ENCODE measurements around the gene TNFAIP3.

The TNFAIP3 gene

DNA sequence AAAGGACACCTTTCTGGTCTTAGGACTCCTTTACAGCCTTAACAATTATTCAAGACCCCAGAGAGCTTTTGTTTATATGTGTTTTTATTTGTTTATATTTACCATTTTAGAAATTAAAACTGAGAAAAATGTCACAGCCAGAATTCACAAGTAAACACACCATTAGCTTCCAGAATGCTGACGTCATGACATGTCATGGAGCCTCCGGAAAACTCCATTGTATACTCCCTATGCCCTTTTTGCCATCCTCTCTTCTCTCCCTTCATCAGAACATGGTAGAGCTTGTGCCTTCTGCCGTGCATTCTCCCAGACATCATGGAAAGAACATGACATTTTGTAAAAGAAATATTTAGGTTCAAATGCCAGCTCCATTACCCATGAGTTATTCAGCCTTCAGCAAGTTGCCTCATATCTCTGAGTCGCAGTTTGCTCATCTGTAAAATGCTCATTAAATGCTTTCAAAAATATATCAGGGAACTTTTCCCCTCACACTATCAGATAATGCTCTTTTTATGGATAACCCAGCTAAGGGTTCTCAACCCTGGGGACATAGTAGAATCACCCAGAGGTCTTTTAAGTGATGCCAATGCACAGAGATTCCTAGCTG, 27.8 kb downstream of the TNFAIP3 start:
- Histone ChIP-seq H3K9me3 (ENCODE audit: insufficient read depth, low read length) (no peaks in the 10 kb centered on the region), H3K79me2 (ENCODE audit: low read length) (no peaks in the 10 kb centered on the region), H3K36me3 (replicated peaks; ENCODE audit: low read depth, low read length) (no peaks in the 10 kb centered on the region), H3K9ac (ENCODE audit: low read length) (no peak overlapping the region), H4K20me1 (ENCODE audit: insufficient read depth, low read length) (no peaks in the 10 kb centered on the region), H3K4me3 (ENCODE audit: low read length) (no peak overlapping the region), H3K27ac (ENCODE audit: low read length) (no peak overlapping the region), H3K4me1 (ENCODE audit: low read length) (no peaks in the 10 kb centered on the region), H3K27me3 (ENCODE audit: low read depth, low read length) (no peaks in the 10 kb centered on the region), H3K4me2 (ENCODE audit: low read length) (no peak overlapping the region), H2AFZ (ENCODE audit: low read depth, low read length) (no peak overlapping the region)
- TF ChIP-seq EZH2phosphoT487 (IDR thresholded peaks at IDR 0.05; ENCODE audit: low read depth): no peak
- TF ChIP-seq, protein P1, sequence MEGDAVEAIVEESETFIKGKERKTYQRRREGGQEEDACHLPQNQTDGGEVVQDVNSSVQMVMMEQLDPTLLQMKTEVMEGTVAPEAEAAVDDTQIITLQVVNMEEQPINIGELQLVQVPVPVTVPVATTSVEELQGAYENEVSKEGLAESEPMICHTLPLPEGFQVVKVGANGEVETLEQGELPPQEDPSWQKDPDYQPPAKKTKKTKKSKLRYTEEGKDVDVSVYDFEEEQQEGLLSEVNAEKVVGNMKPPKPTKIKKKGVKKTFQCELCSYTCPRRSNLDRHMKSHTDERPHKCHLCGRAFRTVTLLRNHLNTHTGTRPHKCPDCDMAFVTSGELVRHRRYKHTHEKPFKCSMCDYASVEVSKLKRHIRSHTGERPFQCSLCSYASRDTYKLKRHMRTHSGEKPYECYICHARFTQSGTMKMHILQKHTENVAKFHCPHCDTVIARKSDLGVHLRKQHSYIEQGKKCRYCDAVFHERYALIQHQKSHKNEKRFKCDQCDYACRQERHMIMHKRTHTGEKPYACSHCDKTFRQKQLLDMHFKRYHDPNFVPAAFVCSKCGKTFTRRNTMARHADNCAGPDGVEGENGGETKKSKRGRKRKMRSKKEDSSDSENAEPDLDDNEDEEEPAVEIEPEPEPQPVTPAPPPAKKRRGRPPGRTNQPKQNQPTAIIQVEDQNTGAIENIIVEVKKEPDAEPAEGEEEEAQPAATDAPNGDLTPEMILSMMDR (IDR thresholded peaks at IDR 0.05; ENCODE audit: low read depth, low read length): no peak

DNA sequence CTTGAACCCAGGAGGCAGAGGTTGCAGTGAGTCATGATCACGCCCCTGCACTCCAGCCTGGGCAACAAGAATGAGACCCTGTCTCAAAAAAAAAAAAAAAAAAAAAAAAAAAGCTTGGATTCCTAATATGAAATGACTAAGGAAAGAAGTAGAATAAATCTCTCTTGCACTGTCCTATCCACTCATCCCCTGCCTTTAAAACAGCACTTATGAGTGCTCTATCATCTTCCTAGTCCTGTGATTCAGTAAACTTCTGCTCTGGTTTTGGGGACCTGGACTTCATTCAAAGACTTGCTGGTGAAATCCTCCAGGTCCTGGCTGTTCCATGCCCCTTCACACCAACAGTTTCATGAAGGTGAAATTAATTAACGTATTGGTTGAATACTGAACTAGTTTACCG, 29.6 kb downstream of the TNFAIP3 start:
- Histone ChIP-seq H4K20me1 (ENCODE audit: insufficient read depth, low read length) (no peaks in the 10 kb centered on the region), H3K4me1 (ENCODE audit: low read length) (peaks cover 7% of the 10 kb centered on the region), H3K36me3 (replicated peaks; ENCODE audit: low read depth, low read length) (no peaks in the 10 kb centered on the region), H3K9me3 (ENCODE audit: insufficient read depth, low read length) (no peaks in the 10 kb centered on the region), H3K79me2 (ENCODE audit: low read length) (no peaks in the 10 kb centered on the region), H2AFZ (ENCODE audit: low read depth, low read length) (no peak overlapping the region), H3K4me3 (ENCODE audit: low read length) (no peak overlapping the region), H3K9ac (ENCODE audit: low read length) (no peak overlapping the region), H3K4me2 (ENCODE audit: low read length) (no peak overlapping the region), H3K27me3 (ENCODE audit: low read depth, low read length) (no peaks in the 10 kb centered on the region), H3K27ac (ENCODE audit: low read length) (no peak overlapping the region)
- no peak for TF ChIP-seq EZH2phosphoT487 (IDR thresholded peaks at IDR 0.05; ENCODE audit: low read depth)
- TF ChIP-seq, protein P1 (IDR thresholded peaks at IDR 0.05; ENCODE audit: low read depth, low read length): no peak

DNA sequence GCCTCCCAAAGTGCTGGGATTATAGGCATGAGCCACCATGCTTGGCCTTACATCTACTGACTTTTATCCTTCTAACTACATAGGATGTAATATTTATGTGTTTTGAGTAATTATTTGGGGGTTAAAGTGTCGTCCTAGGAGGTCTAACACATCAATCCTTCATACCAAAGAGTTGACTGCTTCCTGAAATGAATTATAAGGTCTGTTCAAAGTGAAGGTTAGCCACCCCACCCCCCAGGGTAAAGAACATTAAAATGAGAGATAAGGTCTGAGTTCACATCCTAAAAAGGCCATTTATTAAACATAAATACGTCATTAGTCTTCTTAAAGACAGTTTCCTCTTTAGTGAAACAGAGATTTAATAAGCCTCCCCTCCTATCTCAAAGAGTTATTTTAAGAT, 33.8 kb downstream of the TNFAIP3 start:
- TF ChIP-seq EZH2phosphoT487 (IDR thresholded peaks at IDR 0.05; ENCODE audit: low read depth): no peak
- Histone ChIP-seq H3K9me3 (ENCODE audit: insufficient read depth, low read length) (no peaks in the 10 kb centered on the region), H3K79me2 (ENCODE audit: low read length) (no peaks in the 10 kb centered on the region), H4K20me1 (ENCODE audit: insufficient read depth, low read length) (no peaks in the 10 kb centered on the region), H3K27me3 (ENCODE audit: low read depth, low read length) (no peaks in the 10 kb centered on the region), H3K4me1 (ENCODE audit: low read length) (peaks cover 36% of the 10 kb centered on the region), H3K4me2 (ENCODE audit: low read length) (no peak overlapping the region), H3K4me3 (ENCODE audit: low read length) (no peak overlapping the region), H2AFZ (ENCODE audit: low read depth, low read length) (no peak overlapping the region), H3K36me3 (replicated peaks; ENCODE audit: low read depth, low read length) (no peaks in the 10 kb centered on the region), H3K27ac (ENCODE audit: low read length) (no peak overlapping the region), H3K9ac (ENCODE audit: low read length) (no peak overlapping the region)

DNA sequence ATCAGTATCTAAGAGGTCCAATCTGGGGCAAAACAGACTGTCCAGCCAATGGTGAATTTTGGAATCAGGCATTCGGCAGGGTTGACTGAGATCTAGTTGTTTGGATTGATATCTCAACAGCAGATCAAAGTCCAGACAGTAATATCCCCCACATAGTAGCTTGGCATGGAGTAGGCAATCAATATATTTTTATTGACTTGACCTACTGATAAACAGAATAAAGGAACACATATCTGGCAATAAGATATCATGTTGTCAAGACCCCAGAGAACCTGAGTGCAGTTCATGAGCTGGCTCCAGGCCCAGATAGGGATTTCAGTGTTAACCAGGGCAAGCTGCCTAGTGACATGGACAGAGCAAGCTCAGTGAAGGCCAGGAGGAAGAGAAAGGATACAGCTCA, 34.4 kb downstream of the TNFAIP3 start:
- no peaks in the 10 kb centered on the region for H3K79me2 ChIP-seq (ENCODE audit: low read length)

More for the DNA sequence above, 34.4 kb downstream of the TNFAIP3 start:
- no peaks in the 10 kb centered on the region for H3K27me3 ChIP-seq (ENCODE audit: low read depth, low read length)
- H4K20me1 ChIP-seq (ENCODE audit: insufficient read depth, low read length): no peaks in the 10 kb centered on the region
- H3K27ac ChIP-seq (ENCODE audit: low read length): no peak overlapping the region
- no peak overlapping the region for H3K4me3 ChIP-seq (ENCODE audit: low read length)
- H2AFZ ChIP-seq (ENCODE audit: low read depth, low read length): no peak overlapping the region
- no peaks in the 10 kb centered on the region for H3K9me3 ChIP-seq (ENCODE audit: insufficient read depth, low read length)
- no peaks in the 10 kb centered on the region for H3K36me3 ChIP-seq (replicated peaks; ENCODE audit: low read depth, low read length)
- no peak for TF ChIP-seq EZH2phosphoT487 (IDR thresholded peaks at IDR 0.05; ENCODE audit: low read depth)
- TF ChIP-seq, protein P1 (IDR thresholded peaks at IDR 0.05; ENCODE audit: low read depth, low read length): no peak
- H3K4me1 ChIP-seq (ENCODE audit: low read length): peaks cover 43% of the 10 kb centered on the region
- no peak overlapping the region for H3K9ac ChIP-seq (ENCODE audit: low read length)
- no peak overlapping the region for H3K4me2 ChIP-seq (ENCODE audit: low read length)
